IMR-90 (cell line): ENCODE measurements around the gene OTUD7B. TPM values are rescaled to one million over a fixed set of nuclear protein-coding genes. Genes with fewer than 3 reads are reported as not detected.

Experiments
- ATAC-seq: fragments of 200-7000 bp; cut with Tn5 transposase; 2 replicates; pipeline ENCODE4 v1.9.1; 2020; ENCODE audit warnings: low read depth, mild to moderate bottlenecking, moderate library complexity
- BruUV-seq: library from RNA; stranded (reverse); fragments of 400-500 nt; replicated peaks from 2 replicates; lab custom pipeline; 2021; lab: Mats Ljungman, UMichigan
- CTCF ChIA-PET: fragments of 300-600 bp; formaldehyde crosslinking; extraction: SDS; loops from one replicate; lab custom pipeline; 2021; ENCODE audit warnings: antibody characterized with exemption; lab: Yijun Ruan, JAX
- POLR2A ChIA-PET: fragments of 300-600 bp; sonication (Branson Sonifier 250); formaldehyde crosslinking; loops from one replicate; lab custom pipeline; 2022; ENCODE audit warnings: antibody characterized with exemption; ENCODE audit not compliant: unreplicated experiment; lab: Charles Lee
- DNase-seq: peaks from one replicate; pipeline ENCODE4 v3.0.0; 2013
- H2AFZ ChIP-seq: replicated peaks from 2 replicates; pipeline ENCODE3; 2013; ENCODE audit warnings: low read length, mild to moderate bottlenecking; ENCODE audit not compliant: poor library complexity
- H2AK5ac ChIP-seq: 2 replicates; pipeline ENCODE4 v1.6.1; 2013; ENCODE audit warnings: low read depth, low read length, inconsistent platforms
- H2AK9ac ChIP-seq: replicated peaks from 2 replicates; pipeline ENCODE3; 2013; ENCODE audit warnings: mild to moderate bottlenecking, low read depth, low read length, moderate library complexity; ENCODE audit not compliant: poor library complexity
- H2BK120ac ChIP-seq: 2 replicates; pipeline ENCODE4 v1.6.1; 2013; ENCODE audit warnings: low read depth, low read length, inconsistent platforms
- H2BK15ac ChIP-seq: 3 replicates; pipeline ENCODE4 v1.6.1; 2013; ENCODE audit warnings: low read depth, low read length, inconsistent platforms
- H2BK20ac ChIP-seq: 2 replicates; pipeline ENCODE4 v1.6.1; 2013; ENCODE audit warnings: low read depth, mild to moderate bottlenecking, inconsistent platforms, low read length, moderate library complexity
- H2BK5ac ChIP-seq: 2 replicates; pipeline ENCODE4 v1.6.1; 2013; ENCODE audit warnings: mild to moderate bottlenecking, low read depth, low read length, inconsistent platforms; ENCODE audit not compliant: poor library complexity, severe bottlenecking
- H3K14ac ChIP-seq: replicated peaks from 2 replicates; pipeline ENCODE4 v1.6.1; 2013; ENCODE audit warnings: low read depth, low read length, inconsistent platforms
- H3K18ac ChIP-seq: 2 replicates; pipeline ENCODE4 v1.6.1; 2013; ENCODE audit warnings: low read depth, low read length, control low read depth
- H3K23ac ChIP-seq: 2 replicates; pipeline ENCODE4 v1.6.1; 2013; ENCODE audit warnings: low read depth, low read length, inconsistent platforms
- H3K27ac ChIP-seq: 2 replicates; pipeline ENCODE4 v1.5.1; 2013; ENCODE audit warnings: mild to moderate bottlenecking, control low read depth, low read length; ENCODE audit not compliant: insufficient read depth
- H3K27me3 ChIP-seq: 2 replicates; pipeline ENCODE4 v1.6.1; 2013; ENCODE audit warnings: low read length; ENCODE audit not compliant: control insufficient read depth, insufficient read depth
- H3K36me3 ChIP-seq: 2 replicates; pipeline ENCODE4 v1.6.1; 2013; ENCODE audit warnings: low read length, mixed read lengths; ENCODE audit not compliant: control insufficient read depth, insufficient read depth
- H3K4ac ChIP-seq: 2 replicates; pipeline ENCODE4 v1.6.1; 2013; ENCODE audit warnings: low read depth, low read length, inconsistent platforms
- H3K4me1 ChIP-seq: 2 replicates; pipeline ENCODE4 v1.6.1; 2013; ENCODE audit warnings: low read length, mixed read lengths; ENCODE audit not compliant: control insufficient read depth, insufficient read depth
- H3K4me2 ChIP-seq: 2 replicates; pipeline ENCODE4 v1.6.1; 2013; ENCODE audit warnings: low read depth, mild to moderate bottlenecking, control low read depth, low read length, moderate library complexity
- H3K4me3 ChIP-seq: 2 replicates; pipeline ENCODE4 v1.5.1; 2013; ENCODE audit warnings: low read depth, mild to moderate bottlenecking, control low read depth, low read length, moderate library complexity; ENCODE audit not compliant: insufficient read depth
- H3K56ac ChIP-seq: 2 replicates; pipeline ENCODE4 v1.6.1; 2013; ENCODE audit warnings: low read length, inconsistent platforms; ENCODE audit not compliant: insufficient read depth; ENCODE audit errors: extremely low read depth
- H3K79me1 ChIP-seq, 2 experiments: 2 replicates each; pipeline ENCODE4 v1.6.1; 2013; ENCODE audit warnings: low read length in 2 of 2, inconsistent platforms in 1 of 2, low read depth in 1 of 2
- H3K9ac ChIP-seq: 2 replicates; pipeline ENCODE4 v1.6.1; 2013; ENCODE audit warnings: low read depth, low read length, control low read depth
- H3K9me1 ChIP-seq: 2 replicates; pipeline ENCODE4 v1.6.1; 2013; ENCODE audit warnings: low read length, inconsistent platforms; ENCODE audit not compliant: insufficient read depth
- H3K9me3 ChIP-seq: 2 replicates; pipeline ENCODE4 v1.6.1; 2013; ENCODE audit warnings: low read length; ENCODE audit not compliant: control insufficient read depth, insufficient read depth
- H4K20me1 ChIP-seq: 2 replicates; pipeline ENCODE4 v1.6.1; 2013; ENCODE audit warnings: low read length, inconsistent platforms; ENCODE audit not compliant: insufficient read depth
- H4K5ac ChIP-seq: 2 replicates; pipeline ENCODE4 v1.6.1; 2013; ENCODE audit warnings: mild to moderate bottlenecking, low read depth, low read length, control low read depth
- H4K8ac ChIP-seq, 2 experiments: 2 replicates each; pipeline ENCODE4 v1.6.1; 2013; ENCODE audit warnings: low read depth in 2 of 2, low read length in 2 of 2, control low read depth in 1 of 2, inconsistent platforms in 1 of 2
- H4K91ac ChIP-seq: 2 replicates; pipeline ENCODE4 v1.6.1; 2013; ENCODE audit warnings: low read depth, low read length, inconsistent platforms; ENCODE audit not compliant: insufficient read depth
- BHLHE40 ChIP-seq: fragments of 150-350 bp; IDR thresholded peaks from 2 replicates; pipeline ENCODE4 v1.6.1; 2016; ENCODE audit warnings: mild to moderate bottlenecking, low read depth, low read length
- CEBPB ChIP-seq: IDR thresholded peaks from 2 replicates; pipeline ENCODE4 v1.6.1; 2012; ENCODE audit warnings: low read depth, low read length, improper control_type of control experiment
- CHD1 ChIP-seq: IDR thresholded peaks from 2 replicates; pipeline ENCODE4 v1.6.1; 2012; ENCODE audit warnings: low read depth, low read length, improper control_type of control experiment
- FOS ChIP-seq: fragments of 150-350 bp; IDR thresholded peaks from 2 replicates; pipeline ENCODE4 v1.6.1; 2016; ENCODE audit warnings: low read depth, low read length
- MAFK ChIP-seq: IDR thresholded peaks from 2 replicates; pipeline ENCODE4 v1.6.1; 2012; ENCODE audit warnings: low read depth, low read length, improper control_type of control experiment
- MAZ ChIP-seq: IDR thresholded peaks from 2 replicates; pipeline ENCODE4 v1.6.1; 2012; ENCODE audit warnings: low read depth, mild to moderate bottlenecking, low read length, improper control_type of control experiment, moderate library complexity, borderline replicate concordance
- MXI1 ChIP-seq: IDR thresholded peaks from 2 replicates; pipeline ENCODE4 v1.6.1; 2012; ENCODE audit warnings: low read depth, mild to moderate bottlenecking, low read length, moderate library complexity, borderline replicate concordance
- POLR2A ChIP-seq: IDR thresholded peaks from 2 replicates; pipeline ENCODE4 v1.6.1; 2012; ENCODE audit warnings: mild to moderate bottlenecking, low read depth, low read length
- RAD21 ChIP-seq: IDR thresholded peaks from 2 replicates; pipeline ENCODE4 v1.6.1; 2012; ENCODE audit warnings: low read length, improper control_type of control experiment
- RCOR1 ChIP-seq: IDR thresholded peaks from 2 replicates; pipeline ENCODE4 v1.6.1; 2012; ENCODE audit warnings: mild to moderate bottlenecking, low read length, improper control_type of control experiment; ENCODE audit not compliant: insufficient replicate concordance
- SMC3 ChIP-seq: fragments of 150-350 bp; IDR thresholded peaks from 2 replicates; pipeline ENCODE4 v1.6.1; 2016; ENCODE audit warnings: low read depth, mild to moderate bottlenecking, antibody characterized with exemption, low read length, moderate library complexity
- WGBS, 2 experiments: methylation state at CpG; one replicate each; pipeline versions ENCODE4 v1.1.5 to v1.1.7; 2013; ENCODE audit warnings: missing lambda C conversion rate in 2 of 2; ENCODE audit not compliant: insufficient read length in 1 of 2; ENCODE audit errors: extremely low coverage in 2 of 2; 5-methylcytosine and 5-hydroxymethylcytosine counted together
- dilution Hi-C: fragments of 300-500 bp; cut with HindIII; formaldehyde crosslinking; loops from one replicate; pipeline ENCODE4 v1.14.3; 2018; ENCODE audit warnings: low sequenced_read_pairs; ENCODE audit not compliant: unreplicated experiment
- in situ Hi-C: fragments of 300-500 bp; cut with MboI; formaldehyde crosslinking; loops from 3 replicates; pipeline ENCODE4 v1.14.3; 2019; ENCODE audit warnings: low sequenced_read_pairs, inconsistent platforms, mixed read lengths
- intact Hi-C: fragments of 100-400 bp; cut with micrococcal nuclease; formaldehyde crosslinking; loops from 2 replicates; pipeline ENCODE4 v1.10.0; 2022
- polyA plus RNA-seq, 3 experiments: library from polyadenylated mRNA; depleted of rRNA; stranded (reverse); fragments of >200 nt; gene quantifications; 2 replicates each; pipeline ENCODE4 v1.2.3, GENCODE V29; 2012; ENCODE audit warnings: low replicate concordance in 1 of 3
- total RNA-seq: library from RNA; depleted of rRNA; stranded (reverse); fragments of >200 nt; gene quantifications from 2 replicates; pipeline ENCODE4 v1.2.3, GENCODE V29; 2012
- TF ChIP-seq, protein P1 (sequence below): fragments of 150-350 bp; IDR thresholded peaks from 2 replicates; pipeline ENCODE4 v1.6.1; 2016; ENCODE audit warnings: low read depth, mild to moderate bottlenecking, low read length, moderate library complexity, borderline replicate concordance
- TF ChIP-seq, protein P2 (sequence below): fragments of 150-350 bp; IDR thresholded peaks from 2 replicates; pipeline ENCODE4 v1.6.1; 2017; ENCODE audit warnings: mild to moderate bottlenecking, antibody characterized with exemption, low read length, low read depth
- TF ChIP-seq, protein P3 (sequence below): conservative IDR thresholded peaks from 2 replicates; pipeline ENCODE4 v1.5.1; 2012; ENCODE audit warnings: mild to moderate bottlenecking, low read depth, low read length, improper control_type of control experiment

The OTUD7B gene
- total and polyA plus RNA-seq, 2 of the 4 experiments (the other 2 are of a cell fraction), result 7.5 to 18.6 TPM

DNA sequence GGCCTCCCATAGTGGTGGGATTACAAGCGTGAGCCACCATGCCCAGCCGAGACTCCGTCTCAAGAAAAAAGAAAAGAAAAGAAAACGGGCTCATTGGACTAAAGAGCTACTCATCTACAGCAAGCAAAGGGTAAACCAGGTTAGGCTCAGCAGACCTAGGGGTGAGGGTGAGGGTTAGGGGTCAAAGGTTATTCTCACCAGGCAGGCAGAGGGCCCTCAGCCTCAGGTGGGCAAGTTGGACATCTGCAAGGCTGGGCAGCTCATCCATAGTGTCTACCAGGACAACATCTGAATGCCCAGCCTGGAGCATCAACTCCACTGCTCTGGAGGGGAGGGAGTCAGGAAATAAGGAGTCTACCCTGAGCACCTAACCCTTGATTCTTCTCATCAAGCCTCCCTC lies 77.3 kb downstream of the OTUD7B start:
- Histone ChIP-seq H2AK9ac (no peak overlapping the region), H3K9me3 (no peaks in the 10 kb centered on the region), H4K8ac (no peak overlapping the region), H3K23ac (no peak overlapping the region), H3K27ac (no peak overlapping the region), H3K9me1 (peaks cover 32% of the 10 kb centered on the region), H4K5ac (no peak overlapping the region), H3K4me2 (no peak overlapping the region), H2BK120ac (no peak overlapping the region), H3K14ac (no peak overlapping the region), H3K4me1 (peaks cover 11% of the 10 kb centered on the region), H2AFZ (no peak overlapping the region), H4K91ac (no peak overlapping the region), H3K56ac (no peak overlapping the region), H3K27me3 (no peaks in the 10 kb centered on the region), H3K79me1 (peaks cover 8 to 70% of the 10 kb centered on the region in 2 experiments; a peak in 3 of 4 replicates), H2BK20ac (no peak overlapping the region), H3K4me3 (no peak overlapping the region), H3K4ac (no peak overlapping the region), H2BK15ac (no peak overlapping the region), H2BK5ac (no peak overlapping the region), H3K18ac (no peak overlapping the region), H4K20me1 (no peaks in the 10 kb centered on the region), H2AK5ac (no peak overlapping the region), H3K36me3 (peaks cover 18% of the 10 kb centered on the region), H3K9ac (no peak overlapping the region)
- BruUV-seq, result no TSS peak
- dilution Hi-C loops (no loop called here), in situ Hi-C loops (no loop called here), intact Hi-C loops (no loop called here)
- no peak for TF ChIP-seq CEBPB
- no peak for TF ChIP-seq MAFK
- no peak for TF ChIP-seq FOS
- TF ChIP-seq RAD21, result no peak
- TF ChIP-seq, protein P1, sequence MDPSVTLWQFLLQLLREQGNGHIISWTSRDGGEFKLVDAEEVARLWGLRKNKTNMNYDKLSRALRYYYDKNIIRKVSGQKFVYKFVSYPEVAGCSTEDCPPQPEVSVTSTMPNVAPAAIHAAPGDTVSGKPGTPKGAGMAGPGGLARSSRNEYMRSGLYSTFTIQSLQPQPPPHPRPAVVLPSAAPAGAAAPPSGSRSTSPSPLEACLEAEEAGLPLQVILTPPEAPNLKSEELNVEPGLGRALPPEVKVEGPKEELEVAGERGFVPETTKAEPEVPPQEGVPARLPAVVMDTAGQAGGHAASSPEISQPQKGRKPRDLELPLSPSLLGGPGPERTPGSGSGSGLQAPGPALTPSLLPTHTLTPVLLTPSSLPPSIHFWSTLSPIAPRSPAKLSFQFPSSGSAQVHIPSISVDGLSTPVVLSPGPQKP, result no peak
- TF ChIP-seq, protein P2, sequence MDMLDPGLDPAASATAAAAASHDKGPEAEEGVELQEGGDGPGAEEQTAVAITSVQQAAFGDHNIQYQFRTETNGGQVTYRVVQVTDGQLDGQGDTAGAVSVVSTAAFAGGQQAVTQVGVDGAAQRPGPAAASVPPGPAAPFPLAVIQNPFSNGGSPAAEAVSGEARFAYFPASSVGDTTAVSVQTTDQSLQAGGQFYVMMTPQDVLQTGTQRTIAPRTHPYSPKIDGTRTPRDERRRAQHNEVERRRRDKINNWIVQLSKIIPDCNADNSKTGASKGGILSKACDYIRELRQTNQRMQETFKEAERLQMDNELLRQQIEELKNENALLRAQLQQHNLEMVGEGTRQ, result no peak
- TF ChIP-seq BHLHE40, result no peak
- TF ChIP-seq POLR2A, result no peak
- no peak for TF ChIP-seq CHD1
- TF ChIP-seq, protein P3, sequence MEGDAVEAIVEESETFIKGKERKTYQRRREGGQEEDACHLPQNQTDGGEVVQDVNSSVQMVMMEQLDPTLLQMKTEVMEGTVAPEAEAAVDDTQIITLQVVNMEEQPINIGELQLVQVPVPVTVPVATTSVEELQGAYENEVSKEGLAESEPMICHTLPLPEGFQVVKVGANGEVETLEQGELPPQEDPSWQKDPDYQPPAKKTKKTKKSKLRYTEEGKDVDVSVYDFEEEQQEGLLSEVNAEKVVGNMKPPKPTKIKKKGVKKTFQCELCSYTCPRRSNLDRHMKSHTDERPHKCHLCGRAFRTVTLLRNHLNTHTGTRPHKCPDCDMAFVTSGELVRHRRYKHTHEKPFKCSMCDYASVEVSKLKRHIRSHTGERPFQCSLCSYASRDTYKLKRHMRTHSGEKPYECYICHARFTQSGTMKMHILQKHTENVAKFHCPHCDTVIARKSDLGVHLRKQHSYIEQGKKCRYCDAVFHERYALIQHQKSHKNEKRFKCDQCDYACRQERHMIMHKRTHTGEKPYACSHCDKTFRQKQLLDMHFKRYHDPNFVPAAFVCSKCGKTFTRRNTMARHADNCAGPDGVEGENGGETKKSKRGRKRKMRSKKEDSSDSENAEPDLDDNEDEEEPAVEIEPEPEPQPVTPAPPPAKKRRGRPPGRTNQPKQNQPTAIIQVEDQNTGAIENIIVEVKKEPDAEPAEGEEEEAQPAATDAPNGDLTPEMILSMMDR, result no peak
- TF ChIP-seq MAZ, result no peak
- TF ChIP-seq SMC3, result no peak
- no peak for TF ChIP-seq MXI1
- TF ChIP-seq RCOR1, result no peak
- WGBS, 2 experiments, result no CpG with 5 or more reads among the region's 4 CpGs
- ChIA-PET CTCF (no interaction called here), POLR2A (no interaction called here)
- DNase-seq, result no peak
- ATAC-seq, result no peak
